NK-92 (cell line): Measurements from ENCODE around the gene NR4A1.

ENCODE experiments used
- DNase-seq: peaks from one replicate; lab custom pipeline; 2025; ENCODE audit not compliant: unreplicated experiment; lab: John Stamatoyannopoulos, UW

NR4A1 gene

DNA sequence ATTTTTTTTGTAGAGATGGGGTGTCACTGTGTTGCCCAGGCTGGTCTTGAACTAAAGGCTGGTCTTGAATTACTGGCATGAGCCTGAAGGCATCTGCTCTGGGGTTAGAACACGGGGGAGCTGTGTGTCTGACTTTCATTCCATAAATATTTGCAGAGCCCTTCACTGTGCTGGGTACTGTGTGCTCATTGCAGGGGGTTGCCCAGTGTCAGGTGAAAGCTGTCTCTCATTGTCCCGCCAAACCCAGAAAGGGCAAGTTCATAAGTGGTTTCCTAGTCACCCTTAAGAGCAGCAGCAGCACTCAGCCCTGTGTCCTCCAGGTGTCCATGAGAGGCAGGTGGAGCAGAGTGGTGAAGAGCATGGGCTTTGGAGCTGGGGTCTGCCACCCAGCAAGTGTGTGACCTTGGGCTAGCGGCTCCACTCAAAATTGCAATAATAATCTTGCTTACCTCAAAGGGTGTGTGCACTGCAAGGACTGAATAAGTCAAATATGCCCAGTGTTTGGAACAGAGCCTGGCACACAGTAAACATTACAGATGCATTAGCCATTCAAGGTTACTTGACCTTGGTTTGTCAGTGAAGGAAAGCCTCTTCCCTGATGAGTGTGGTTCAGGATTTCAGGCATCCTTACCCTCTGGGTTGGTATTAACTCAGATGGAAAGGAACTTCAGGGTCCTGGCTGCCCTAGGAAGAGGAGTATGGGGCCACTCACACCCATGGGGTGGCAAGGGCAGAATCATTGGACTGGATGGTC, 23.9 kb downstream of the NR4A1 start:
- no peak for DNase-seq

- DNase-seq = no peak
Observed at GRCh38 chr12:52076811-52077210, 25.6 kb downstream of the NR4A1 start.

DNA sequence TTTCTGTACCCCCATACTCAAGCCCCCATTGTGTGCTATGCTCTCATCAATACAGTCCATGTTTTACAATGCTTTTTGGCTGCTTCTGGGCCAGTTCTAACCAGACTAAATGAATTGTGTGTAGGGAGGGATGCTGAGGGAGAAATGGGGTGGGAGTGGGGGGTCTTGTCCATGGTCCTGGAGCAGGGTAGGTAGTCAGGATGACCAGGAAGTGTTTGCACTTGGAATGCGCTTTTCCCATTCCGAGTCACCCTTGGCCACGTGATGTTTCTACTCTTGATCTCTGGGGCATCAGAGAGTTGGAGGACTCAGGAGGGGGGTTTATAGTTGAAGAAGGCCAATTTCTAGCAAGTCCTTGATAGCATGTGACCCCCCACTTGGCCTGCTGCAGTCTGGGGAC, 27.0 kb downstream of the NR4A1 start:
- DNase-seq = no peak

GRCh38 chr12:52079576-52080402, 28.5 kb downstream of the NR4A1 start, which contains the start of gene SMIM41:
SMIM41 (plus strand) TSS chr12:52079704; CDS start chr12:52079780, 76 bp downstream.
- DNase-seq = no peak

DNA sequence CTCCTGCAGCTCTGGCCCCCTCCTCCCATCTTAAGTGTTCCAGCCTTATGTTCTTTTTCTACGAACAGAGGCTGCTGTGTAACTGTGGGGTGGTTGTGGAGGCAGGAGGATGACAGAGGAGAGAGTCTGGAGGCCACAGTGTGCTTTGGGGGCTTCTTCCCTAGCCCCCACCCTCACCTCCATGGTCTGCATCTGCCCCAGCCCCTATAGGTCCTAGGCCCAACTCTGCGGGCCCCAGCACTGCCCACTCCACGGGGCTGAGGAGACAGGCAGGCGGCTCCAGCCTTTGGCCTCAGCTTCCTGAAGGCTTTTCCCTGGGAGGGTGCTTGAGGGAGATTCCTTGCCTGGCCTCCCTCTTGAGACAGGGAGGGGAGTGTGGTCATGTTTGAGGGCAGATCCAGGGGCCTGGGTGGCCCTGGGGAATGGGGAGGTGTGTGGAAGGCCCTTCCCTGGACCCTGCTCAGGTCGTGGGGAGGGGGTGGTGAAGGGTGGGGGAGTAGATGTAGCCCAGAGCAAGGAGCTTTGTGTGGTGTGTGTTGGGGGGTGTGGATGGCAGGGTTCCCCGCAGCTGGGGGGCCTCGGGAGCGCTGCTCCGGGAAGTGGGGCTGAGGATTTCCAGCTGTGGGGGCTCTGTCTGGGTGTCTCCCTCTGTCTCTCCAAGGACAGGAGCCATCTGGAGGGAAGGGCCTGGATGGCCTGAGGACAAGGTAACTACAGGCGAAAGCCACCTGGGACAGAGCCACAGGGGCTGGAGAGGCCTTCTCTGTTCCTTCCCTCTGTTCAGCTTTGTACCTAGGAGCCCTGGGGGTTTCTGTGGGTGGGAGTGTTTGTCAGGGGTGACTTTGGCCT, 29.4 kb downstream of the NR4A1 start:
- no peak for DNase-seq

- DNase-seq = no peak
Observed at GRCh38 chr12:52081263-52081733, 30.1 kb downstream of the NR4A1 start.

DNA sequence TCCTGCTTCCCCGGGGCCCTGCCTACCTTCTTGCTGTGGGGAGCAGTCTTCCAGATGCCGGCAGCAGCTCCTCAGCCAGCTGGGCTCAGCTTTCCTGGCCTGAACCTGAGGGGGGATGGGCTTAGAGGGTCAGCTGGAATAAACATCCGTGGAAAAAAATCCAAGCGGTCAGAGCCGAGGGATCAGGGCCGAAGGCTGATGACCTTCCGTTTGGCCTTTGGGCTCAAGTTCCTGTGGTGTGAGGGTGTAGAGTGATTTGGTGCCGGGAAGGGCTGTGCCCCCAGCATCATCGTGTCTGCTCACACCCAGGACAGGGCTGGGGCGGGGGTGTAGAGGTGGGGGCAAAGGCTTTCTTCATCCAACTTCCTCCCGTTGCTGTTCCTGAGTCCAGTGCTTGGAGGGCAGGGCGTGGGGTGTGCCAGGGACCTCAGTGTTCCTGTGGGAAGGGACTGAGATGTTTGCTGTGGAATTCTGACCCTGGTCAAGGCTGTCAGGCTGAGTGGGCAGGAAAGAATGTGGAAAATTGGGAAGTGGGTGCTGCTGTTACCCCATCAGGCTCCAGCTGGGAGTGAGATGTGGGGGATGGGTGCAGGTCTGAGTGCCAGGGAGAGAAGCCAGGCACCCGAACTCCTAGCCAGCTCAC, 30.9 kb downstream of the NR4A1 start:
- DNase-seq = no peak

- DNase-seq = no peak
Observed at GRCh38 chr12:52082669-52082987, 31.4 kb downstream of the NR4A1 start.

DNA sequence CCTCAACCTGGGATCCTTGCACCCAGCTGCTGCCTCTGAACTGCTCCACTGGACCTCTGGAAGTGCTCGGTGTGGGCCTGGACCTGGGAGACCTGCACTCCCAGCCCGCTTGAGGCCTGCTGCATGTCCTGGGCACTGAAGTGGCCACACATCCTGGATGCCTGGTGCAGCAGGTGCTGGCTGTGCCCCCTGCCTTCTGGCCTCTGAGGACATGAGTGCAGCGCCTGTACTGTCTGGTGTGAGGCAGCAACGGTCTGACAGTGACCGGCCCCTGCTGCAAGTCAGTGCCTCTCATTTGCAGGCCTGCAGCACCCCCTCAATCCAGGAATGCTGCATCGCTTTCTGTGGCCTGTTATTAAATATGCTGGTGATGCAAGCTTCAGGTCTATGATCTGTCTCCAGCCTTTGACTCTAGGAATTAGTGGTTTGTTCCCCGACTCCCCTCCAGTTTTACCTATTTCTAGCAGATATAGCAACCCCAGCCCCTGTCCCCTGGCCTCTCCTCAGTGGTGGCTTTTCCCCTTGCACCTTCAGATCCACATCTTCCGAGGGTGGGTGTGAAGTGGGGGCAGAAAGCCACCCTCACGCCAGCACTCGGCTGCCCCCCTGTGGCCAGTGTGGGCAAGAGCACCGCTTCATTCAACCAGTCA, 31.9 kb downstream of the NR4A1 start:
- DNase-seq = no peak

DNA sequence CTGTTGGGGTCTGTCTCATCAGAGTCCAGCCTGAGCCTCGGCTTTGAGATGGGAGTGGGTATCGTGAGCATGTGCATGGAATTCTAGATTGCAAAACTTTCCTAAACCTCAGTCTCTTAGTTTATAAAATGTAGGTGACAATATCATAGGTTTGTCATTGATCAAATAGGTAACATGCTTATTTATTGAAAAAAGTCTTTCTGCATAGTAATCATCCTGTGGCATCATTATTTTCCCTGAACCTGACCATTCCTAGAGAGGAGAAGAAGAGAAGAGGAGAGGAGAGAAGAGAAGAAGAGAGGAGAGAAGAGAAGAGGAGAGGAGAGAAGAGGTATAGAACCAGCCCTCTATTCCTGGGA, 32.4 kb downstream of the NR4A1 start:
- DNase-seq = no peak

DNA sequence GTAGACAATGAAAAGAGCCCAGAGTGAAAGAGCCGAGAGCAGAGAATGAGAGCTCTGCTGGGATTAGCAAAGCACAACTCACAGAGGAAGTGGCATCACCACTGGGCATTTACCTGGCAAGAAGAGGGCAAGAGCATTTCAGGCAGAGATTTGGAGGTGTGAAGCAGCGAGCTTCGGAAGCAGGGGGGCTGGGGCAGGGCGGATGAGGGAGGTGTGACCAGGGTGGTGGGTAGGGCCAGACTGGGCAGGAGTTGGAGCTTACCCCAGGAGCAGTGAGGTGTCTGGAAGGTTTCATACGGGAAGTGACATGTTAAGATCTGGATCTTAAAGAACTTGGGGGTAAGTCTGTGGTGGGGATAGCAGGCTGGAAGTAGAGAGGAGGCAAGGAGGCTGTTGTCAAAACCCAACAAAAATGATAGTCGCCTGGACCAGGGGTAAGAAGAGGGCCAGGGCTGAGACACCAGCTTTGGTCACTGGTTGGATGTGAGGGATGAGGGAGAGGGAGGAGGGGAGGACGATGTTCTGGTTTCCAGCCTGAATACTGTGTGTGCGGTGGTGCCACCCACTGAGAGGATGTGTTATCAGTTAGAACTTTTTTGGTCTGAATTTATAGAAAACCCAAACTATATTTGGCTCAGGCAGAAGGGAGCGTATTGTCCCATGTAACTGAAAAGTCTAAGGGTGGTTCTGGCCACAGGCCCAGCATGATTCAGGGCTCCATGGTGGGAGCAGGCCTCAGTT, 33.4 kb downstream of the NR4A1 start:
- DNase-seq = no peak

- no peak for DNase-seq
Observed at GRCh38 chr12:52085682-52086180, 34.5 kb downstream of the NR4A1 start.

GRCh38 chr12:52086366-52086765, 35.1 kb downstream of the NR4A1 start:
- no peak for DNase-seq

DNA sequence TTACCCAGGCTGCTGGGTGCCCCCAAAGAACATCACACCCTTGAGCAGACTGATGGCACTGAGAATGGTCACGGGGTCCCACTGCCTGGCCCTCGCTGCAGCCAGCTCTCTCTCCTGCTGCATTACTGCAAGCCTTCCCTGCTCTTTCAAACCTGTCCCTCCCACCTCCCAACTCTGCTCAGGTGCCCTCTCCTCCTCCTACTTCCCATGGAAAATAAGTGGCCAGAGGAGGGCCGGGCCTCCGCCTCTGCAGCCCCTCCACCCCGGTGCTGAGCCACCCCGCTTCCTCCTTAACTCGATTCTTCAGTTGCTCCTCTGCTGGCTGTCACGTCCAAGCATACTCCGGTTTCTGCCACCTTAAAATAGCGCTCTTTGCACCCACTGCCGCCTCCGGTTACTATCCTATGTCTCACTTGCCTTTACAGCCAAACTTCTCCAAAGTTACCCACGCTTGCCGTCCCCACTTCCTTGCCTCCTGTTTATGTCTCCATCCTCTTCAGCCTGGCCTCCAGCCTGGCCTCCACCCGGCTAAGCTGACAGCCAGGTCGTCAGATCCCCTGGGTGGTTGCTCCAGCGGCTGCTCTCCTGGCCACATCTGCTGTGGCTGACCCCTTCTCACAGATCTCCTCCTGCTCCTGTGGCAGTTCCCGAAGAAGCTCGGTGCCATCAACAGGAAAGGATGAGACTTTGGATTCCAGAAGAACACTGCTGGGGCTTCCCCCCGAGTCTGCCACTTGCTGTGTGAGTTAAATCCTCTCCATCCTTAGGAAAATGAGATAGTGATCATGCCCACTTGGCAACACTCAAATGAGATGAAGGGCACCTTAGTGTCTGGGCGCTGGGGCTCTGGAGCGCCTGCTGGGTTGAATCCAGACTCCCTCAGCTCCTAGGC, 35.9 kb downstream of the NR4A1 start:
- DNase-seq = no peak

DNA sequence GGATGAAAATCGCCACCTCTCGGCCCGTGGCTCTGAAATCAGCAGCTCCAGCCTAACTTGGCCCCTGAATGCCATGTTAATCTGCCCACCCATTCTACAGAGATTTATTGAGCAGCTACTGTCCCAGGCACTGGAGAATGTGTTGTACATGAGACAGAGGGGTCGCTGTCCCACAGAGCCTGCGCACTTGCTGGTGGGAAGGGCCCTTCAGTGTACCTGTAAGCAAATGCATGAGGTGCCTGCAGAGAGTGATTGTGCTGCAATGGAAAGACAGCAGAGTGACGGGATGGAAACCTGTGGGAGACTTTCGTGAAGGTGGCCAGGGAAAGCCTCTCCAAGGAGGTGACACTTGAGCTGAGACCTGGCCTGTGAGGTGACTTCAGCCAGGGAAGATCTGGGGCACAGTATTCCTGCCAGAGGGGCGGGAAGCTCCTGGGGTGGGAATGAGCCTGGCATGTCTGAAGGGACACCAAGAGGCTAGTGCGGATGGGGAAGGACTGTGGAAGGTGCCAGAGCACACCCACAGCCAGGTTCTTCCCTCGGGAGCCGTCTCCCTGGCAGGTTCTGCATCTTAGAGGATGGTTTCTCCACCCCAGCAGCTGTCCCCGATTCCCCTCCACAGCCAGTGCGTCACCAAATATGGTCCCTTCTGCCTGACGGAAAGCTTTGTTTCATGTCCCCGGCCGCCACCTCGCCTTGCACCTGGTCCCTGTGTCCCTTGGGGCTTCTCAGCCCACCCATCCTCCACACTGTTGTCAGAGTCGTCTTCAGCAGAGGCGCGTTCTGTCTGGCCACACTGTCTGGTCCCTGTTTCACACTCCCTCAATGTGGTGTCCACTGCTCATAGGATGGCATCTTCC, 36.9 kb downstream of the NR4A1 start:
- no peak for DNase-seq

DNA sequence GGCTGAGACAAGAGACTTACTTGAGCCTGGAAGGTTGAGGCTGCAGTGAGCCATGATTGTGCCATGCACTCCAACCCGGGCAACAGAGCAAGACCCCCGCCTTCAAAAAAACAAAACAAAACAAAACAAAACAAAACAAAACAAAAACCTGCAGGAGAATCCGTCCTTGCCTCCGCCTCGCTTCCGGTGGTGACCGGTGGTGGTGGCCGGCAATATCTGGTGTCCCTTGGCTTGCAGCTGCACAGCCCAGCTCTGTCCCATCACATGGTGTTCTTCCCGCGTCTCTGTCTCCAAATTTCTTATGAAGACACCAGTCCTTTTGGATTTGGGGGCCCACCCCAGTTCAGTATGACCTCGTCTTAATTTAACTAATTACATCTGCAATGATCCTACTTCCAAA, 38.2 kb downstream of the NR4A1 start:
- DNase-seq = no peak

DNA sequence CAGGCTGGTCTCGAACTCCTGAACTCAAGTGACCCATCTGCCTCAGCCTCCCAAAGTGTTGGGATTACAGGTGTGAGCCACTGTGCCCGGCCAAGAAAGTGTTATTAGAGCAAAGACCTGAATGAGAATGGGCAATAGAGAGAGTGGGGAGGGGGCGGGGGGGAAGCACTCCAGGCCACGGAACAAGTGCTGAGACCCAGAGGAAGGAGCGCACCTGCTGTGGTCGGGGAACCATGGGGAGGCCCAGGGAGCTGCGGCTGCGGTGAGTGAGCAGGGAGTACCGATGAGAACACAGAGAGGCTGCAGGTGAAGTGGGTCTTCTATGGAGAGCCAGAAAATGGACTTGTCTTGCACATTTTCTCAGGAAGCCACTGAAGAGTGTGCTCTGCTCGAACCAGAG, 39.0 kb downstream of the NR4A1 start:
- DNase-seq = no peak

- no peak for DNase-seq
Observed at GRCh38 chr12:52091061-52091460, 39.8 kb downstream of the NR4A1 start.
